CD1c-positive myeloid dendritic cell (primary cell): ENCODE data around the gene SPATC1L.

Source experiments
- DNase-seq: peaks from one replicate; pipeline ENCODE4 v3.0.0-alpha.2; 2016; ENCODE audit errors: extremely low spot score

The SPATC1L gene

GRCh38 chr21:46135782-46136395, 48.4 kb downstream of the SPATC1L start:
- no peak for DNase-seq

GRCh38 chr21:46131838-46132651, 52.2 kb downstream of the SPATC1L start:
- no peak for DNase-seq

GRCh38 chr21:46131588-46131837, 52.7 kb downstream of the SPATC1L start:
- DNase-seq, result no peak

- DNase-seq, result no peak
Observed at GRCh38 chr21:46130831-46131587, 53.2 kb downstream of the SPATC1L start.

- no peak for DNase-seq
Observed at GRCh38 chr21:46129846-46130651, 54.2 kb downstream of the SPATC1L start.

- DNase-seq, result no peak
Observed at GRCh38 chr21:46128933-46129571, 55.2 kb downstream of the SPATC1L start.

GRCh38 chr21:46128106-46128932, 55.9 kb downstream of the SPATC1L start:
- DNase-seq, result no peak

- DNase-seq, result no peak
Observed at GRCh38 chr21:46127239-46128105, 56.8 kb downstream of the SPATC1L start.

- no peak for DNase-seq
Observed at GRCh38 chr21:46126309-46127238, 57.7 kb downstream of the SPATC1L start.

- DNase-seq, result no peak
Observed at GRCh38 chr21:46125846-46126301, 58.4 kb downstream of the SPATC1L start.

GRCh38 chr21:46124926-46125845, 59.1 kb downstream of the SPATC1L start:
- DNase-seq, result no peak

- no peak for DNase-seq
Observed at GRCh38 chr21:46124083-46124925, 60.0 kb downstream of the SPATC1L start.

GRCh38 chr21:46122758-46123683, 61.2 kb downstream of the SPATC1L start:
- DNase-seq, result no peak

GRCh38 chr21:46122237-46122671, 62.0 kb downstream of the SPATC1L start:
- DNase-seq, result no peak
